Activated CD4-positive, alpha-beta T cell treated with anti-CD3 and anti-CD28 coated beads for 36 hours (primary cell): Measurements from ENCODE around the gene BCAS3. TPM values are rescaled to one million over a fixed set of nuclear protein-coding genes. Genes with fewer than 3 reads are reported as not detected.
A peak's percentile ranks its signal among the peaks of the same experiment; 100 is the strongest.

Source experiments
- ATAC-seq: fragments of 200-7000 bp; cut with Tn5 transposase; one replicate; pipeline ENCODE4 v1.10.0; 2021; ENCODE audit warnings: mild to moderate bottlenecking, moderate library complexity
- CTCF ChIA-PET: fragments of 350-600 bp; sonication (Branson Sonifier 250); formaldehyde crosslinking; loops from one replicate; lab custom pipeline; 2021; ENCODE audit warnings: antibody characterized with exemption; lab: Charles Lee
- POLR2A ChIA-PET: fragments of 350-600 bp; sonication (Branson Sonifier 250); formaldehyde crosslinking; loops from one replicate; lab custom pipeline; 2021; ENCODE audit warnings: antibody characterized with exemption, inconsistent platforms; lab: Charles Lee
- DNase-seq: peaks from one replicate; pipeline ENCODE4 v3.0.0-alpha.2; 2020
- H3K27ac Mint-ChIP-seq: one replicate; pipeline ENCODE4 v1.8.0; 2021; ENCODE audit warnings: mixed read lengths
- H3K27me3 Mint-ChIP-seq: one replicate; pipeline ENCODE4 v1.8.0; 2021; ENCODE audit warnings: mixed read lengths
- H3K36me3 Mint-ChIP-seq: one replicate; pipeline ENCODE4 v1.8.0; 2021; ENCODE audit warnings: low read depth, mixed read lengths
- H3K4me1 Mint-ChIP-seq: one replicate; pipeline ENCODE4 v1.8.0; 2021; ENCODE audit warnings: mixed read lengths
- H3K4me3 Mint-ChIP-seq: one replicate; pipeline ENCODE4 v1.8.0; 2021; ENCODE audit warnings: mild to moderate bottlenecking, moderate library complexity, mixed read lengths
- H3K9me3 Mint-ChIP-seq: one replicate; pipeline ENCODE4 v1.8.0; 2021; ENCODE audit warnings: low read depth, mixed read lengths
- intact Hi-C, 2 experiments: fragments of 100-400 bp; cut with DNase I in 1 of 2; cut with micrococcal nuclease in 1 of 2; formaldehyde crosslinking; loops; one replicate each; pipeline versions ENCODE4 v1.14.2 to v1.15.1; 2022 to 2024; cut with DNase I, micrococcal nuclease
- total RNA-seq, 2 experiments: library from RNA; stranded (reverse); gene quantifications; one replicate each; pipeline ENCODE4 v1.2.3, GENCODE V29; 2021

BCAS3 gene
- total RNA-seq, 2 experiments from 2014 or later: 7.2 to 7.5 TPM

DNA sequence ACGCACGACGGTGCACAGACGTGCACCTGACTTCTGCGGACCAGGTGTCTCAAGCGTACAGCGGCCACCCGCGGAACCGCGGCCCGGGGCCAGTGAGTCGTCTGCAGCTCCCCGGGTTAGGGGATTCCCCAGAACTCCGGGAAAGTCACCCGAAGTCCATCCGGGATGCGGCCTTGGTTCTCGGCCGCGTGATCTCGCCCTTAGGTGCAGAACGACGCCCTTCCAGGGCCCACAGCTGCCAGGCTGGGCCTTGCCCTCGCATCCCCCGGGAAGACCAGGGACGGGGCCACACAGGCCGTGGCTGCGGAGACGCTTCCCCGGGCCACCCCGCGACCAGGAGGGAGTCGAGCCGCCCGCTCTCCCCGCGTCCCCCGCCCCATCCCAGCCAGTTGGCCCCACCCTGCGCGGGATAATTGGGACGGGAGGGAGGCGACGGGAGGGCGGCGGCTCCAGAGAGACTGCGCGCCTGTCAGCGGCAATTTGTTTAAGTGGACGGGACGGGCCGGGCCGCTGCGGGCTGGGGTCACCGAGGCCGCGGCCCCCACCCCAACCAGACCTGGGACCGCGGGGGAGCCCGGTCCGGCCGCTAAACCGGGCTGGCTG is 718.4 kb downstream of the BCAS3 start:
- no peak for ATAC-seq
- CTCF ChIA-PET: interaction anchor here (0.6 to 0.9 kb wide), 2 partner anchors 672 to 1017 kb away, joined by 3 to 4 read pairs; no protein-coding TSS in a partner anchor
- Mint-ChIP-seq H3K36me3 (no peaks in the 10 kb centered on the region), H3K4me1 (peaks cover 15% of the 10 kb centered on the region), H3K4me3 (no peak overlapping the region), H3K9me3 (no peaks in the 10 kb centered on the region), H3K27me3 (peaks cover 31% of the 10 kb centered on the region), H3K27ac (no peak overlapping the region)
- POLR2A ChIA-PET: no interaction called here
- intact Hi-C loops: loop anchor here in 1 of 2 experiments (2.0 kb wide), 1 partner anchor 15 kb away; no protein-coding TSS in a partner anchor
- no peak for DNase-seq

DNA sequence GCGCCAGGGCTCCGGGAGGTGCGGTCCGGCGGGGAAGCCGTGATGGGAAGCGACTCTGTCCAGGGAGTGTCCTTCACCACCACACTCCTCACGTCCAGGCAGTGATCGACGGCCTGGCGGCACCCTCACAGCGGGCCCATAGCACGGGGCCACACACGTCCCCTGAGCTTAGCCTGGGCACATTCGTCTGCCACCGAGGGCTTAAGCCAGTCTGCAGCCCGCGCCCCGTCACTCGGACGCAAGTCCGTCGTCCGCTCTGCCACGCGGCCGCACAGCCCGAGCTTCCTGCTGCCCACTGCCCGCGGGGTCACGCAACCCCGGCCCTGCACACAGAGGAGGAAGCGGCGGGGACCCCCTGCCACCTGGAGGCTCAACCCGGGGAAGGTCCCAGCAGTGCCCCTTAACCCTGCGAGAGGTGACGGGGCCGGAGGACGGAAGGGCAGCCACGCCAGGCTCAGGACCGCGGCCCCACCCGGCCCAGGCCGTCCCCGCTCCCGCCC is 719.0 kb downstream of the BCAS3 start:
- Mint-ChIP-seq H3K27ac (no peak overlapping the region), H3K4me3 (no peak overlapping the region), H3K27me3 (peaks cover 37% of the 10 kb centered on the region), H3K36me3 (no peaks in the 10 kb centered on the region), H3K9me3 (no peaks in the 10 kb centered on the region), H3K4me1 (peaks cover 19% of the 10 kb centered on the region)
- ChIA-PET CTCF (no interaction called here), POLR2A (no interaction called here)
- intact Hi-C loops: loop anchor here in 1 of 2 experiments (2.0 kb wide), 1 partner anchor 14 kb away; no protein-coding TSS in a partner anchor
- no peak for ATAC-seq
- DNase-seq: no peak

DNA sequence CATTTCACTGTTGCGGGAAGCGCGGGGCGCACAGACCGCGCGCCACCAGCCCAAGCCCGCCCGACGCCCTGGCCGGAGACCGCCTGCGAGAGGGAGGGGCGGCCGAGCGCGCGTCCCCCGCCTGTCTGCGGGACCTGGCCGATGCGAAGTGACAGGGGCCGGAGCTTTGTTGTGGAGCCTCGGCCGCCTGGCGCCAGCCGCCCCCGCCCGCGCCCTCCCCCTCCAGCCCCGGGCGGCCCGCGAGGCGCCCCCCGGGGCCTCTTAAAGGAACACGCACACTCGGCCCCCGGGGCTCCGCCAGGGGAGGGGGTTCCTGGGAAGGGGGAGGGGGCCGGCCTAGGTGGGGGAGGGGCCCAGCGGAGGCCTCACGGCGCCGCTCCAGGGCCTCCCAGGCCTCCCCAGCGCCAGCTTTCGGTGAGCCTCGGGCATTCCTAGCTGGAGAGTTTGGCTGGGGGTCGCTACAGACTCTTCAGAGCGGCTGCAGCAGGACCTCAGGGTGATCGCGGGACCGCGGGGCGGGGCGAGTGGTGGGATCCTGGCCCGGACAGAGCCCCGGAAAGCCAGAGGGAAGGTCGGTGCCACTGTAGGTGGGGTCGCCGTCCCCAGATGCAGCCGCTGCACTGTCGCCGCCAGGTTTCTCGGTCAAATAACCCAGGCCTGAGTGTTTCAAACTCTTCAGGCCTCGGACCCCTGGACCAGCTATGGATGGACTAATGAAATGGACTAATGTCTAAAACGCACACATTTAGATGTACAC is 719.6 kb downstream of the BCAS3 start:
- CTCF ChIA-PET: no interaction called here

DNA sequence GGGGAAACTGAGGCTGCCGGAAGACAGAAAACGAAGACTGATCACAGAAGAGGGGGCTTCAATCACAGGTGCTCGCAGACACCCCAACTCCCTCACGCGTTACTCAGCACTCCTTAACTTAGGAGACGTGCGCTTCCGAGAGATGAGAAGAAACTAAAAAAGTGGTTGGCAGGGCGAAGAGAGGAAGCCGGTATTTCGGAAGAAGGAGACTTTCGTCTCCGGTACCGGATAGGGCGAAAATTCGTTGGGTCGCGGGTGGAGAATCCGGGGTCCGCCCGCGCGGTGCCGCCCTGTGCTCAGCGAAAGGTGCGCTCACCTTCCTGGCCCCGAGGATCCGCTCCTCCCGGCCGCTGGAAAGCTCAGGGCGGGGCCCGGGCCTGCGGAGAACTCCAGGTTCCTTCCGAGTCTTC is 721.1 kb downstream of the BCAS3 start:
- intact Hi-C loops: loop anchor here in 1 of 2 experiments (1.0 kb wide), 1 partner anchor 57 kb away; no protein-coding TSS in a partner anchor
- Mint-ChIP-seq H3K9me3 (no peaks in the 10 kb centered on the region), H3K4me1 (peaks cover 33% of the 10 kb centered on the region), H3K4me3 (peak overlapping the region; percentile 47), H3K27ac (peak overlapping the region; percentile 17), H3K27me3 (peaks cover 52% of the 10 kb centered on the region), H3K36me3 (no peaks in the 10 kb centered on the region)
- ChIA-PET POLR2A (no interaction called here), CTCF (interaction anchor here (1.0 kb wide), 1 partner anchor 11 kb away, joined by 3 read pairs; no protein-coding TSS in a partner anchor)
- ATAC-seq (no peak), DNase-seq (no peak)

More for the DNA sequence above, 719.6 kb downstream of the BCAS3 start:
- POLR2A ChIA-PET: interaction anchor here (0.7 kb wide), 1 partner anchor 52 kb away, joined by 7 read pairs; no protein-coding TSS in a partner anchor
- DNase-seq (no peak), ATAC-seq (no peak)
- Mint-ChIP-seq H3K36me3 (no peaks in the 10 kb centered on the region), H3K27me3 (peaks cover 38% of the 10 kb centered on the region), H3K9me3 (no peaks in the 10 kb centered on the region), H3K4me3 (no peak overlapping the region), H3K27ac (no peak overlapping the region), H3K4me1 (peaks cover 19% of the 10 kb centered on the region)
- intact Hi-C loops: loop anchor here in 1 of 2 experiments (2.0 kb wide), 1 partner anchor 14 kb away; no protein-coding TSS in a partner anchor

DNA sequence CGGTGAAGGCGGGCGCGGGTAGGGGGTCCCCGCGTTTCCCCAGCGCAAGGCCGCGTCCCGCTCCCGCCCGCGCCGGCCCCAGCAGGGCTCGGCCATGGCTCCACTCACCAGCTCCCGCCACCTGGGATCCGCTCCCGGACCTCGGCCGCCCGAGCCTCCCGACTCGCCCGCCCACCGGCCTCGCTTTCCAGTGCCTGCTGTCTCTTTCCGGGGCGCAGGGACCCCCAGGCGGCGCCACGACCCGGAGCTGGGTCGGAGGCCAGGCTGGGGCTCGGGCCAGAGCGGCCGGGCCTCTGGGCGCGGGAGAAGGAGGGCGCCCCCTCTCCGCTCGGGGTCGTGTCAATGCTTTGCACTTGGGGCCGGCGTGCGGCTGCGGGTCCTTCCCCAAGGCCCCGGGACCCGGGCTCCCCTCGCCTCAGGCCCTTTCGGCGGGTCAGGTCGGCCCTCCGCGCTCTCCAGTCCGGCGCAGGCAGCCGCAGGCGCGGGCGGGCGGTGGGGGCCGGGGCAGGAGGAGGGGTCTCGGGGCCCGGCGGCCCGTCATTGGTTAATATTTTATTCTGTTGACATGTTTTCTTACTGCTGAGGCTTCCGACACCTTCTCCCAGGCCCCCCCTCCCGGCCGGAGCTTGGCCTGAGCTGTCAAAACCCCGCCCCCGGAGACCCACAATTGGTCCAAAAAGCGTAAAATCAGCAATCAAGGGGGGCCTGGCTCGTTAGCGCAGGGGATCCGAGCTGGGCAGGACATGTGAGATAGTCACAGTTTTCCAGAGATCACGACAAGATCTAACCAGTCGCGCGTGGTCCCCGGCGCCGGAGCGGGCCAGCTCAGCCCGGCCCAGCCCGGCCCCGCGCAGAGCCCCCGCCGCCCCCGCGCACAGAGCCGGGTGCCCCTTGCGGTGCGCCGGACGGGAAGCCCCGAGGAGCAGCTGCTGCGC is 721.7 kb downstream of the BCAS3 start, which contains the start of gene TBX2:
TBX2 (plus strand) TSS at position 713 of the 935 bp plus-strand sequence. CDS start 334 bp downstream, outside the sequence.
- Mint-ChIP-seq H3K4me3 (peak within 1 kb of the TSS; percentile 47), H3K9me3 (no peaks in the 10 kb centered on the region), H3K27me3 (peaks cover 57% of the 10 kb centered on the region), H3K36me3 (no peaks in the 10 kb centered on the region), H3K27ac (peak within 1 kb of the TSS; percentile 17), H3K4me1 (peaks cover 37% of the 10 kb centered on the region)
- intact Hi-C loops: loop anchor here in 1 of 2 experiments (5.0 kb wide), 1 partner anchor 677 kb away; no protein-coding TSS in a partner anchor
- ChIA-PET POLR2A (no interaction called here), CTCF (interaction anchor here (0.7 to 1.0 kb wide), 2 partner anchors 11 to 194 kb away, joined by 3 to 4 read pairs; no protein-coding TSS in a partner anchor)
- ATAC-seq (no peak), DNase-seq (peak; percentile 18)

DNA sequence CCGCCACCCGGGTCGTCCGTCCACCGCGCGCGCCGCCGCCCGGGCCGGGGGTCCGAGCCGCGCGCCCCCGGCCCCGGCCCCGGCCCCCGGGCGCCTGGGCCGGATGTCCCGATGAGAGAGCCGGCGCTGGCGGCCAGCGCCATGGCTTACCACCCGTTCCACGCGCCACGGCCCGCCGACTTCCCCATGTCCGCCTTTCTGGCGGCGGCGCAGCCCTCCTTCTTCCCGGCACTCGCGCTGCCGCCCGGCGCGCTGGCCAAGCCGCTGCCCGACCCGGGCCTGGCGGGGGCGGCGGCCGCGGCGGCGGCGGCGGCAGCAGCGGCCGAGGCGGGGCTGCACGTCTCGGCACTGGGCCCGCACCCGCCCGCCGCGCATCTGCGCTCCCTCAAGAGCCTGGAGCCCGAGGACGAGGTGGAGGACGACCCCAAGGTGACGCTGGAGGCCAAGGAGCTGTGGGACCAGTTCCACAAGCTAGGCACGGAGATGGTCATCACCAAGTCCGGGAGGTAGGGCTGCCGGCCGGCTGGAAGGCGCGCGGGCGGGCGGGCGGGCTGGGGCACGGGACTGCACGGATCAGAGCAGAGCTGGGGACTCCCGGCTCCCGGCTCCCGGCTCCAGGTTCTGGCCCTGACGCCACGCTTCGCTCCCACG is 722.5 kb downstream of the BCAS3 start:
- ChIA-PET POLR2A (no interaction called here), CTCF (interaction anchor here (0.7 to 2.1 kb wide), 3 partner anchors 10 to 193 kb away, joined by 3 to 6 read pairs (median 4); no protein-coding TSS in a partner anchor)
- DNase-seq (no peak), ATAC-seq (no peak)
- Mint-ChIP-seq H3K4me1 (peaks cover 37% of the 10 kb centered on the region), H3K27ac (no peak overlapping the region), H3K27me3 (peaks cover 56% of the 10 kb centered on the region), H3K9me3 (no peaks in the 10 kb centered on the region), H3K36me3 (no peaks in the 10 kb centered on the region), H3K4me3 (peak overlapping the region; percentile 32)
- intact Hi-C loops: loop anchor here in 1 of 2 experiments (5.0 kb wide), 1 partner anchor 678 kb away; no protein-coding TSS in a partner anchor

DNA sequence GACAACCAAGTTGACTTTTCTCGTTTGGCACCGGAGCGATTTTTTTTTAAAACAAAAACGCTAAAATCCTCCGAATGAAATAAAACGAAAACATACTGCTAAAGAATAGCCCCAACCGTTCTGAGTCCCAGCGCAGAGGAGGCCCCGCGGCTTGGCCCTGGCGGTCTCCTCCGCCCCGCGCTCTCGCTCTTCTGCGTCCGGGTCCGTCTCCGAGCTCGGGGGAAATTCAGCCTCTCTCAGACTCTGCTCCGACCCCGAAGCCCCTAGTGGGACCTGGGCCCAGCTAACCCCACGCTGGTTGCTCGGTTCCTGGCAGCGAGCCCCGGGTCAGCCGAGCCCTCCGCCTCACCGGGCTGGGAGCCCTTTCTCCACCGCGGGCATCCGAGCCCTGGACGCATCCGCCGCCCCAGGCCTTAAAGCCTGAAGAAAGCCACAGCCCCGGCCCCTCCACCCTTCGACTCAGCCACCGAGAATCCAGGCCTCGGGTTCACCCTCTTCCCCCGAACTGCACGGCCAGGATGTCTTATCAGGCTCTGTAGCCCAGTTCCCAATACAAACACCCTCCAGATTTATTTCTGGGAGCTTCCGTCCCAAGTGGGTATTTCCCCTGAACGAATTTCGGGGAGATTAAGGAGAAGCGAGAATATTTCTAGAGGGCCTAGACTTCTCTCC is 723.2 kb downstream of the BCAS3 start:
- CTCF ChIA-PET: interaction anchor here (0.6 to 2.1 kb wide), 3 partner anchors 11 to 417 kb away, joined by 3 to 6 read pairs (median 3); no protein-coding TSS in a partner anchor
- Mint-ChIP-seq H3K4me3 (peak overlapping the region; percentile 32), H3K4me1 (peaks cover 37% of the 10 kb centered on the region), H3K27me3 (peaks cover 51% of the 10 kb centered on the region), H3K9me3 (no peaks in the 10 kb centered on the region), H3K27ac (no peak overlapping the region), H3K36me3 (no peaks in the 10 kb centered on the region)
- DNase-seq: no peak
- intact Hi-C loops: loop anchor here in 1 of 2 experiments (5.0 kb wide), 1 partner anchor 679 kb away; no protein-coding TSS in a partner anchor
- ATAC-seq: no peak
- POLR2A ChIA-PET: no interaction called here

DNA sequence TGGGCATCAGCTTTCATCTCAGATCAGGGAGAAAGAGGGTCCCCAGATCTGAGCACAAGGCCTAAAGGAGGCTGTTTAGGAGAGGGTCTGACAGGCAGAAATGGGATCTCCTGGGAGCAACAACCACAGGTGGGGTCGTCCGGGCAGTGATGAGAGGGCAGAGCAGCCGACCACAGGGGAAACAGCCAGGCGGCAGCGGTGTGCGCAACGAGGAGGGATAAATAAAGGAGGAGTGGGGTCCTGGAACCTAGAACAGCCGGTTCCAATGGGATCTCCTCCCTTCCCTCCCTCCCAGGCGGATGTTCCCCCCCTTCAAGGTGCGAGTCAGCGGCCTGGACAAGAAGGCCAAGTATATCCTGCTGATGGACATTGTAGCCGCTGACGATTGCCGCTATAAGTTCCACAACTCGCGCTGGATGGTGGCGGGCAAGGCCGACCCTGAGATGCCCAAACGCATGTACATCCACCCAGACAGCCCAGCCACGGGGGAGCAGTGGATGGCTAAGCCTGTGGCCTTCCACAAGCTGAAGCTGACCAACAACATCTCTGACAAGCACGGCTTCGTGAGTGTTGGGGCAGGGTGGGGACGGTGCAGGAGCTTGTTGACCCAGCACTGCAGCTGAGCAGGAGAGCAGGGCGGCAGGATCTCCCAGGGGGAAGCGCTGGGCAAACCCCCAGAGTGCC is 723.9 kb downstream of the BCAS3 start:
- CTCF ChIA-PET: interaction anchor here (0.6 to 2.1 kb wide), 3 partner anchors 11 to 555 kb away, joined by 3 to 6 read pairs (median 3); no protein-coding TSS in a partner anchor
- Mint-ChIP-seq H3K4me1 (peaks cover 37% of the 10 kb centered on the region), H3K27ac (no peak overlapping the region)

DNA sequence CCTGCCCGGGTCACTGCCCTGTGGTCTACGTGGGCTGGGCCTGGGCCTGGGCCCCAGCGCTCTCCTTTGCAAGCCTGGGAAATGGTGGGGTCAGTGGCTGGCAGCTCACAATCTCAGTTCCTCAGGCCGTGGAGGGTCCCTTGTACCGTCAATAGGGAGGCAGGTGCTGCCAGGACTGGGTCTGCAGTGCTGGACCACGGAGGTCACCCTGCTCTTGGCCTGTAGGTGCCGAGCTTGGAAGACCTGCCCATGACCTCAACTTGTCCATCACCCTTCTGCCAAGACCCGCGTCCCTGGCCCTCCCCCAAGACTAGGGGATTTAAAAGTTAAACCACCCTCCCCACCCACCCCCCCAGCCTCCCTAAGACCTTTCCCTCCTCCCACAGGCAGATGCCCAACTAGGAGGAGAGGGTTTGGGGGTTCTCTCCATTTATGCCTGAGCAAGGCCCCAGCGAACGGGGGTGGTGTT is 724.5 kb downstream of the BCAS3 start:
- ATAC-seq: no peak
- intact Hi-C loops: loop anchor here in 1 of 2 experiments (5.0 kb wide), 1 partner anchor 680 kb away; no protein-coding TSS in a partner anchor
- CTCF ChIA-PET: interaction anchor here (0.7 to 2.1 kb wide), 2 partner anchors 10 to 555 kb away, joined by 3 to 6 read pairs; no protein-coding TSS in a partner anchor
- peak overlapping the region; percentile 19 for H3K4me3 Mint-ChIP-seq
- H3K27me3 Mint-ChIP-seq: peaks cover 59% of the 10 kb centered on the region
- no peaks in the 10 kb centered on the region for H3K9me3 Mint-ChIP-seq
- H3K4me1 Mint-ChIP-seq: peaks cover 37% of the 10 kb centered on the region
- no peak overlapping the region for H3K27ac Mint-ChIP-seq
- no peaks in the 10 kb centered on the region for H3K36me3 Mint-ChIP-seq
- no peak for DNase-seq
- POLR2A ChIA-PET: no interaction called here

More for the DNA sequence above, 723.9 kb downstream of the BCAS3 start:
- no peak for DNase-seq
- H3K9me3 Mint-ChIP-seq: no peaks in the 10 kb centered on the region
- intact Hi-C loops: loop anchor here in 1 of 2 experiments (5.0 kb wide), 1 partner anchor 679 kb away; no protein-coding TSS in a partner anchor
- no peaks in the 10 kb centered on the region for H3K36me3 Mint-ChIP-seq
- peak overlapping the region; percentile 32 for H3K4me3 Mint-ChIP-seq
- ATAC-seq: no peak
- POLR2A ChIA-PET: no interaction called here
- peaks cover 56% of the 10 kb centered on the region for H3K27me3 Mint-ChIP-seq
